ENCODE measurements around the gene FNIP2. TPM values are rescaled to one million over a fixed set of nuclear protein-coding genes. Genes with fewer than 3 reads are reported as not detected.
"Not testable (repeated sequence)": the region's sequence is repeated elsewhere in the genome, so short reads cannot be mapped to it uniquely, and the experiment has no call there.

The FNIP2 gene
- total RNA-seq, 1 experiment from 2014 or later = 15.8 TPM

DNA sequence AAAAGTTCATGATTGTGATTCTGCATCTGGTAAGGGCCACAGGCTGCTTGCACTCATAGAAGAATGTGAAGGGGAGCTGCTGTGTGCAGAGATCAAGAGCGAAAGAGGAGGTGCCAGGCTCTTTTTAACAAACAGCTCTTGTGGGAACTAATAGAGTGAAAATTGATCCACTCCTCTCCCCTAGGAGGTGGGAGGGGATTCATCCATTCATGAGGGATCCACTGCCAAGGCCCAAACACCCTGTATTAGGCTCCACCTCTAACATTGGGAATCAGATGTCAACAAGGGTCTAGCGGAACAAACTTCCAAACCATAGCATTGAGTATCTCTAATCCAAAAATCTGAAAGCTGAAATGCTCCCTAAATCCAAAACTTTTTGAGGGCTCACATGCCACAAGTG is 29.2 kb upstream of the FNIP2 start:
- intact Hi-C loops (cut with micrococcal nuclease; ENCODE audit: unreplicated experiment) = no loop called here
- BruUV-seq (replicated peaks) = no TSS peak
- H3K9me3 Mint-ChIP-seq (ENCODE audit: unreplicated experiment) = no peaks in the 10 kb centered on the region
- no peak overlapping the region for H3K4me3 ChIP-seq (ENCODE audit: low read depth, low read length)
- no peak for DNase-seq
- no peaks in the 10 kb centered on the region for H3K36me3 ChIP-seq (ENCODE audit: control insufficient read depth, insufficient read depth, low read length)
- H3K27me3 Mint-ChIP-seq (ENCODE audit: insufficient read depth, unreplicated experiment) = peaks cover 2% of the 10 kb centered on the region
- ChIA-PET POLR2A (no interaction called here), CTCF (no interaction called here)
- no peak overlapping the region for H3K27ac Mint-ChIP-seq (ENCODE audit: unreplicated experiment)
- H3K4me1 ChIP-seq = no peaks in the 10 kb centered on the region
- H3K9me3 ChIP-seq = no peaks in the 10 kb centered on the region
- H3K36me3 Mint-ChIP-seq (ENCODE audit: insufficient read depth, unreplicated experiment) = no peaks in the 10 kb centered on the region
- TF ChIP-seq, protein P1, sequence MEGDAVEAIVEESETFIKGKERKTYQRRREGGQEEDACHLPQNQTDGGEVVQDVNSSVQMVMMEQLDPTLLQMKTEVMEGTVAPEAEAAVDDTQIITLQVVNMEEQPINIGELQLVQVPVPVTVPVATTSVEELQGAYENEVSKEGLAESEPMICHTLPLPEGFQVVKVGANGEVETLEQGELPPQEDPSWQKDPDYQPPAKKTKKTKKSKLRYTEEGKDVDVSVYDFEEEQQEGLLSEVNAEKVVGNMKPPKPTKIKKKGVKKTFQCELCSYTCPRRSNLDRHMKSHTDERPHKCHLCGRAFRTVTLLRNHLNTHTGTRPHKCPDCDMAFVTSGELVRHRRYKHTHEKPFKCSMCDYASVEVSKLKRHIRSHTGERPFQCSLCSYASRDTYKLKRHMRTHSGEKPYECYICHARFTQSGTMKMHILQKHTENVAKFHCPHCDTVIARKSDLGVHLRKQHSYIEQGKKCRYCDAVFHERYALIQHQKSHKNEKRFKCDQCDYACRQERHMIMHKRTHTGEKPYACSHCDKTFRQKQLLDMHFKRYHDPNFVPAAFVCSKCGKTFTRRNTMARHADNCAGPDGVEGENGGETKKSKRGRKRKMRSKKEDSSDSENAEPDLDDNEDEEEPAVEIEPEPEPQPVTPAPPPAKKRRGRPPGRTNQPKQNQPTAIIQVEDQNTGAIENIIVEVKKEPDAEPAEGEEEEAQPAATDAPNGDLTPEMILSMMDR (IDR thresholded peaks at IDR 0.05; ENCODE audit: insufficient read depth in 1 of 2, low read depth in 1 of 2, low read length in 1 of 2, severe bottlenecking in 1 of 2, unreplicated experiment in 1 of 2) = no peak
- H3K4me3 Mint-ChIP-seq (ENCODE audit: unreplicated experiment) = no peak overlapping the region
- no peaks in the 10 kb centered on the region for H3K27me3 ChIP-seq (replicated peaks; ENCODE audit: control insufficient read depth, insufficient read depth, low read length)
- no peaks in the 10 kb centered on the region for H3K4me1 Mint-ChIP-seq (ENCODE audit: low read depth, unreplicated experiment)

DNA sequence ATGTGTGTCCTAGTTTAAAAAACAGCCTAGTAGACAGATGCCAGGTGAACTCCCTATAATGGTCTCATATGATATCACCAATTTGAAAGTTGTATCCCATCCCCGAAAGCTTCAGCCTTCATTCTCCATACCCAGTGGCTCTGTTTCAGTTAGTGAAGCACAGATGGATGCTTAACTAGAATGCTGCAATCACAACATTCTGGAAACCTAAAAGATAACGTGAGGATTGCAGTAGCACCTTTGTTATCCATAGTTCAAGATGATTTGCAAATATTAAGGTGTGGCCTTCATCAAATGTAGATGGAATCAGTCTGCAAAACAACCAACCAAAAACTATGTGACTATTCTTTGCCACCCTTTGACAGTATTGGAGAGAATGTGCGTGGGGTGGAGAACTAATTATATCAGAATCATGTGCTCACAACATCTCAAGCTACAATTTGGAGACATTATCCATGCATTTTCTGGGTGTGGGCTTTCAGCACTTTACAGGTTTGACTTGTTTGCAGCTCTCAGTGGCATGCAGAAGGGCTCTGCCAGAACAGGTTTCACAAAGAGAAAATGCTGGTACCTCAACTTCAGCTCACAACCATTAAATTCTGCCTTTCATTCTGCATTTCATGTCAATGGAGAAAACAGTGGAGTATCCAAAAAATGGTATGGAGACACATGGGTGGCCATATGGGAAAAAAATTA is 27.4 kb upstream of the FNIP2 start:
- Histone ChIP-seq H3K4me3 (ENCODE audit: low read depth, low read length) (no peak overlapping the region), H3K4me1 (no peaks in the 10 kb centered on the region), H3K9me3 (no peaks in the 10 kb centered on the region), H3K36me3 (ENCODE audit: control insufficient read depth, insufficient read depth, low read length) (no peaks in the 10 kb centered on the region), H3K27me3 (replicated peaks; ENCODE audit: control insufficient read depth, insufficient read depth, low read length) (no peaks in the 10 kb centered on the region)
- H3K36me3 Mint-ChIP-seq (ENCODE audit: insufficient read depth, unreplicated experiment) = no peaks in the 10 kb centered on the region
- no TSS peak for BruUV-seq (replicated peaks)
- ChIA-PET POLR2A (no interaction called here), CTCF (no interaction called here)
- intact Hi-C loops (cut with micrococcal nuclease; ENCODE audit: unreplicated experiment) = no loop called here
- no peaks in the 10 kb centered on the region for H3K4me1 Mint-ChIP-seq (ENCODE audit: low read depth, unreplicated experiment)
- H3K9me3 Mint-ChIP-seq (ENCODE audit: unreplicated experiment) = no peaks in the 10 kb centered on the region
- H3K27ac Mint-ChIP-seq (ENCODE audit: unreplicated experiment) = no peak overlapping the region
- H3K27me3 Mint-ChIP-seq (ENCODE audit: insufficient read depth, unreplicated experiment) = peaks cover 2% of the 10 kb centered on the region
- H3K4me3 Mint-ChIP-seq (ENCODE audit: unreplicated experiment) = no peak overlapping the region
- TF ChIP-seq, protein P1 (IDR thresholded peaks at IDR 0.05; ENCODE audit: insufficient read depth in 1 of 2, low read depth in 1 of 2, low read length in 1 of 2, severe bottlenecking in 1 of 2, unreplicated experiment in 1 of 2) = no peak
- no peak for DNase-seq

DNA sequence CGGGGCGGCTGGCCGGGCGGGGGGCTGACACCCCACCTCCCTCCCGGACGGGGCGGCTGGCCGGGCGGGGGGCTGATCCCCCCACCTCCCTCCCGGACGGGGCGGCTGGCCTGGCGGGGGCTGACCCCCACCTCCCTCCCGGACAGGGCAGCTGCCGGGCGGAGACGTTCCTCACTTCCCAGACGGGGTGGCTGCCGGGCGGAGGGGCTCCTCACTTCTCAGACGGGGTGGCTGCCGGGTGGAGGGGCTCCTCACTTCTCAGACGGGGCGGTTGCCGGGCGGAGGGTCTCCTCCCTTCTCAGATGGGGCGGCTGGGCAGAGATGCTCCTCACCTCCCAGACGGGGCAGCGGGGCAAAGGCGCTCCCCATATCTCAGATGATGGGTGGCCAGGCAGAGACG is 22.3 kb upstream of the FNIP2 start:
- H3K27ac Mint-ChIP-seq (ENCODE audit: unreplicated experiment); CTCF ChIA-PET; POLR2A ChIA-PET; H3K4me3 Mint-ChIP-seq (ENCODE audit: unreplicated experiment); BruUV-seq (replicated peaks); intact Hi-C loops (cut with micrococcal nuclease; ENCODE audit: unreplicated experiment); H3K9me3 ChIP-seq; H3K9me3 Mint-ChIP-seq (ENCODE audit: unreplicated experiment); H3K4me3 ChIP-seq (ENCODE audit: low read depth, low read length); H3K4me1 Mint-ChIP-seq (ENCODE audit: low read depth, unreplicated experiment); H3K36me3 Mint-ChIP-seq (ENCODE audit: insufficient read depth, unreplicated experiment); H3K27me3 ChIP-seq (replicated peaks; ENCODE audit: control insufficient read depth, insufficient read depth, low read length); H3K4me1 ChIP-seq; DNase-seq; H3K36me3 ChIP-seq (ENCODE audit: control insufficient read depth, insufficient read depth, low read length); H3K27me3 Mint-ChIP-seq (ENCODE audit: insufficient read depth, unreplicated experiment): not testable (repeated sequence)

DNA sequence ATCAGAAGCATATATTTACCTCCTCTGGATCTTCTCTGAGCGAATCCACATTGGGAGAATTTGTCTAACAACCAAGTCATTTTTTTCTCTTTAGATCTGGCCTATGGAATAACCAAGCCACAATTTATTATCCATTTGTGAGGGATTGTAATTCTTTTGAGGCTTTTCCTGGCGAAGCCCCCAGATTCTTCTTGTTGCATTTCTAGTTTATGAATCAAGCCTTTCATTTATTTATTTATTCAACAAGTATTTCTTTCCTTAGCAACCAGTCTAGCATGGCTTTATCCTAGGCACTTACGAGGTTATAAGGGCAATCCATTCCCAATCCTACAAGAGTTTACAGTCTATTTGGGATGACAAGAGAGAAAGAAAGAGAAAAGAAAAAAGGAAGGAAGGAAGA is 18.4 kb upstream of the FNIP2 start:
- intact Hi-C loops (cut with micrococcal nuclease; ENCODE audit: unreplicated experiment) = no loop called here
- Mint-ChIP-seq H3K4me3 (ENCODE audit: unreplicated experiment) (no peak overlapping the region), H3K9me3 (ENCODE audit: unreplicated experiment) (no peaks in the 10 kb centered on the region), H3K4me1 (ENCODE audit: low read depth, unreplicated experiment) (no peaks in the 10 kb centered on the region), H3K36me3 (ENCODE audit: insufficient read depth, unreplicated experiment) (no peaks in the 10 kb centered on the region), H3K27me3 (ENCODE audit: insufficient read depth, unreplicated experiment) (peaks cover 3% of the 10 kb centered on the region), H3K27ac (ENCODE audit: unreplicated experiment) (no peak overlapping the region)
- H3K4me3 ChIP-seq (ENCODE audit: low read depth, low read length) = no peak overlapping the region
- POLR2A ChIA-PET = no interaction called here
- CTCF ChIA-PET = no interaction called here
- TF ChIP-seq, protein P1 (IDR thresholded peaks at IDR 0.05; ENCODE audit: insufficient read depth in 1 of 2, low read depth in 1 of 2, low read length in 1 of 2, severe bottlenecking in 1 of 2, unreplicated experiment in 1 of 2) = no peak
- DNase-seq = no peak
- H3K4me1 ChIP-seq = no peaks in the 10 kb centered on the region
- no peaks in the 10 kb centered on the region for H3K27me3 ChIP-seq (replicated peaks; ENCODE audit: control insufficient read depth, insufficient read depth, low read length)
- no peaks in the 10 kb centered on the region for H3K9me3 ChIP-seq
- no peaks in the 10 kb centered on the region for H3K36me3 ChIP-seq (ENCODE audit: control insufficient read depth, insufficient read depth, low read length)
- BruUV-seq (replicated peaks) = no TSS peak

Data from Caco-2 (cell line).